NCI-H345 (cell line): ENCODE results near the gene MX2.
"Not testable (repeated sequence)": the region's sequence is repeated elsewhere in the genome, so short reads cannot be mapped to it uniquely, and the experiment has no call there.

ENCODE experiments used
- DNase-seq: peaks from one replicate; lab custom pipeline; 2025; lab: John Stamatoyannopoulos, UW

MX2 gene

DNA sequence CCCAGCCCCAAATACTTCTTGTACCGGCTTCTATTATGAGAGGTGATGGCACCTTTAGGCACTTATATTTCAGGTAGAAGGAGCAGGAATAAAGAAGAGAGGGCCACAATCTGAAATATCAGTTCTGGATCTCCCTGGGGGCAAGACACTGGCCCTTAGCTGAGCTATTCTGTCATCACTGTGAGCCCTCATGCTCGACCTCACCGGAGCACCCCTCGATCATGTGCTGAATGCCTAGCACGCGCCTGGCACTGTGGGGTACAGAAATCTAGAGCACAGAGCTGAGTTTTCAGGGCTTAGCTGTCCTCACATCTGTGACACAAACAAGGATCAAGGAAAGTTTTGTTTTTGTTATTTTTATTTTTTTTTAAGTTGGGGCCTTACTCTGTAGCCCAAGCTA, 56.6 kb downstream of the MX2 start:
- no peak for DNase-seq

DNA sequence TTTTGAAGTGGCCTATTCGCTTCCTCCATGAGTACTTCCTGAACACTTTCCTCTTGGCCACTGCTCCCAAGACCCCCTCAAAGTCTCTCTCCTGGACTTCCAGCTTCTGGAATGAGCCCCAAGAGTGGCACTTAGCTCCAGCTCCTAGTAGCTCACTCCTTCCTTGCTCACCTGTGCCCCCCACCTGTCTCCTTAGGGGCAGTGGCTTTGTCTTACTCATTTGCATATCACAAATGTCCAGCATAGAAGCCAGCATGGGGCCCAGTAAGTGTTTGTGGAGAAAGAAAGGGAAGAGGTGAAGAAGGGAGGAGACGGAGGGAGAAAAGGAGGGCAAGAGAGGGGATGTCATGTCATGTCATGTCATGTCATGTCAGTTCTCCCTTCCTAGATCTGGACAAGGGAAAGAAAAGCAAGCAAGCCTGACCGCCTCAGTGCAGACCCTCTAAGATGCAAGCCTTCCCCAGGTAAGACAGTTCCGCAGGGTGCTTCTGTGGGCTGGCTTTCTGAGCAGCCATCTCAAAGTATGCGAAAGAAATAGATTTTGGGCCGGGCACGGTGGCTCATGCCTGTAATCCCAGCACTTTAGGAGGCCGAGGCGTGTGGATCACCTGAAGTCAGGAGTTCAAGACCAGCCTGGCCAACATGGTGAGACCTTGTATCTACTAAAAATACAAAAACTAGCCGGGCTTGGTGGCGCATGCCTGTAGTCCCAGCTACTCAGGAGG, 57.3 kb downstream of the MX2 start:
- no peak for DNase-seq

DNA sequence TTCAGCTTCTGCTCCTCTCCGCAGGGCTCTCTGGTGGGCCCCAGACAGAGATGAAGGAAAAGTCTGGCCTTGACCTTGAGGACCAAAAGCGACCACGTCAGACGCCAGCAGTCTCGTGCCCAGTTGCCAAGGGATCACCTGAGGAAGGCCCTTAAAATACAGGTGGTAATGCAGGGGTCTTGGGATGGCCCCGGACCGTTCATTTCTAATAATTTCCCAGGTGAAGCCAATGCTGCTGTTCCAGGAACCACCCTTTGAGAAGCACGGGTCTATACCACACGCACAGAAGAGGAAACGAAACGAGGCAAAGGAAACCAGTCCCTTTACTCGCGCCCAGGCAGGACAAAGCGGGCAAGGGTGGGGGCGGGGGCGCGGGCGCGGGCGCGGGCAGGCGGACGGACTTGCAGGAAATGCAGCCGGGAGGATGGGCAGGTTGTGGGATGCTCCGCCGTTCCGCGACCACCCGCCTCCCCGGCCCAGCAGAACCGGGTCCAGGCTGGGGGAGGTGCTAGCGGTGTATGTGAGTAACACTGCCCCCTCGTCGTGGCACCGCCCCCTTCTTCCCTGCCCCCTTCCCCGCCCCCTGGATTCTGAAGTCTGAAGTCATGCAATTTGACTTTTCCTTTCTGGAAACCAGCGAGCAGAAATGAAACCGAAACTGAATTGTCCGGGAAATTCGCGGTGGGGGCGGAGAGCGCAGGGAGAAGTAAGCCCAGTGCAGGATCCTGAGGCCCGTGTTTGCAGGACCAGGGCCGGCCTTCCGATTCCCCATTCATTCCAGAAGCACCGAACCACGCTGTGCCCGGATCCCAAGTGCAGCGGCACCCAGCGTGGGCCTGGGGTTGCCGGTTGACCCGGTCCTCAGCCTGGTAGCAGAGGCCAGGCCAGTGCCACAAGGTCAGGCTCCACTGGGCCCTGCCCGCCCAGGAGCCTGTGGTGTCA, 58.4 kb downstream of the MX2 start:
- peak; percentile 78 for DNase-seq

DNA sequence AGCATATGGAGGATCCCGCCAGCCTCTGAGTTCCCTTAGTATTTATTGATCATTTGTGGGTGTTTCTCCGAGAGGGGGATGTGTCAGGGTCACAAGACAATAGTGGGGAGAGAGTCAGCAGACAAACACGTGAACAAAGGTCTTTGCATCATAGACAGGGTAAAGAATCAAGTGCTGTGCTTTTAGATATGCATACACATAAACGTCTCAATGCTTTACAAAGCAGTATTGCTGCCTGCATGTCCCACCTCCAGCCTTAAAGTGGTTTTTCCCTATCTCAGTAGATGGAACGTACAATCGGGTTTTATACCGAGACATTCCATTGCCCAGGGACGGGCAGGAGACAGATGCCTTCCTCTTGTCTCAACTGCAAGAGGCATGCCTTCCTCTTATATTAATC, 59.2 kb downstream of the MX2 start:
- DNase-seq: not testable (repeated sequence)

DNA sequence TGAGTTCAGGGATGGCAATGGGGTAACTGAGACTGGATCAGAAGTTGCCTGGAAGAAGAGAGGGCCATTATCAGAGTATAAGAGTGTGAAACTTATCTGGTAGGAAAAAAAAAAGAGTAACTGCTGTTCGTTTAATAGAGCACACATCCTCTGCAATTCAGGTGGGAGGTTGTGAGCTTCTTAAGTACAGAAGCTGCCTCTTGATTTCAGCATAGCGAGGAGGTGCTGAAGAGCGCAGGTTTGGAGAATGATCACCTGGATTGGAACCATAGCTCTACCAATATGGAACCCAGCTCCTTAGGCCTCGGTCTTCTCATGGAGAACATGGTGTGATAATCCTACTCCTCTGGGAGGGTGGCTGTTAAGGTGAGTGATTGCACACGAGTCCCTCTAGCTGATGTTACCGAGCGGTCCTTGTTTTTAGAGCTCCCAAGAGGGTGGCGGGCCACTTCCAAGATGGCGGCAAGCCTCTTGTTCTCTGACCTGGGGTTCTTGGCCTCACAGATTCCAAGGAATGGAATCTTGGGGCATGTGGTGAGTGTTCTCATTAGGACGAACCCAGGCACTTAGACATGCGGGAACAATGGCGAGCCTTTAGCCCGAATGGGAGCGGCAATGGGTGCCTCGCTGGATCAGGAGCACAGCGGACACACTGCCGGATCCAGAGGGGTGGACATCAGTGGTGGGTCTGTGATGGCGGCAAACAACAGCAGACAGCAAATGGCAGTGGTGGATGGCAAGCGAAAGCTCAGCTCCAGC, 60.9 kb downstream of the MX2 start:
- DNase-seq: no peak

DNA sequence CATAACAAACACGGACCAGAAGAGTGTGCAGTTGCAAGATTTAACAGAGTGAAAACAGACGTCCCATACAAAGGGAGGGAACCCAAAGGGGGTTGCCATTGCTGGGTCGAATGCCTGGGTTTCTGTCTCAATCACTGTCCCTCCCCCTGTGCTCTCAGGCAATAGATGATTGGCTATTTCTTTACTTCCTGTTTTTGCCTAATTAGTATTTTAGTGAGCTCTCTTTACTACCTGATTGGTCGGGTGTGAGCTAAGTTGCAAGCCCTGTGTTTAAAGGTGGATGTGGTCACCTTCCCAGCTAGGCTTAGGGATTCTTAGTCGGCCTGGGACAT, 61.4 kb downstream of the MX2 start:
- not testable (repeated sequence) for DNase-seq

DNA sequence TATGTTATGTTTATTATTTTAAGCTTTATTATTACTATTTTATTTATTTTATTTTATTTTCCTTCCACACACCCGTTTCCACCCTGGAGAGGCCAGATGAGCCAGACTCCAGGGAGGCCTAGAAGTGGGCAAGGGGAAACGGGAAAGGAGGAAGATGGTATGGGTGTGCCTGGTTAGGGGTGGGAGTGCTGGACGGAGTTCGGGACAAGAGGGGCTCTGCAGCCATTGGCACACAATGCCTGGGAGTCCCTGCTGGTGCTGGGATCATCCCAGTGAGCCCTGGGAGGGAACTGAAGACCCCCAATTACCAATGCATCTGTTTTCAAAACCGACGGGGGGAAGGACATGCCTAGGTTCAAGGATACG, 63.7 kb downstream of the MX2 start:
- no peak for DNase-seq

DNA sequence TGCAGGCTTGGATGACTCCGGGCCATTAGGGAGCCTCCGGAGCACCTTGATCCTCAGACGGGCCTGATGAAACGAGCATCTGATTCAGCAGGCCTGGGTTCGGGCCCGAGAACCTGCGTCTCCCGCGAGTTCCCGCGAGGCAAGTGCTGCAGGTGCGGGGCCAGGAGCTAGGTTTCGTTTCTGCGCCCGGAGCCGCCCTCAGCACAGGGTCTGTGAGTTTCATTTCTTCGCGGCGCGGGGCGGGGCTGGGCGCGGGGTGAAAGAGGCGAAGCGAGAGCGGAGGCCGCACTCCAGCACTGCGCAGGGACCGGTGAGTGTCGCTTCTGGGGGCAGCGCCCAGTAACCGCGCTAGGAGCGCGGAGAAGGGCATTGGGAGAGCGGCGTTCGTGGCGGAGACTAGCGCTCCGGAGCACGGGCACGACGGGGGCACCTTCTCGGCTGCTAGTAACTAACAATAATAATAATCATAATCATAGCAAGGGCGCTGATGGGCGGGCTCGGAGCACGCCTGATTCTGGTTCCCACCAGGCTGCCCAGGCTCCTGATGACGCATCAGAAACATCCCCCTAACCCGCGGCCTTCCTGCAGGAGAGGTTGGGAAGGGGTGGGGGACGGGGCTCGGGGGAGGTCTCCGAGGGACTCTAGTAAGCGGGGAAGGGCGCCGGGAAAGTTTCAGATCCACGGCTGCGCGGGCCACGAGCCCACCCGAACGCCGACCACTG, 64.3 kb downstream of the MX2 start, which contains the start of gene MX1:
TSS of gene MX1 (plus strand) at position 286 of the 722 bp plus-strand sequence. CDS start 5,832 bp downstream, outside the sequence.
- no peak for DNase-seq

DNA sequence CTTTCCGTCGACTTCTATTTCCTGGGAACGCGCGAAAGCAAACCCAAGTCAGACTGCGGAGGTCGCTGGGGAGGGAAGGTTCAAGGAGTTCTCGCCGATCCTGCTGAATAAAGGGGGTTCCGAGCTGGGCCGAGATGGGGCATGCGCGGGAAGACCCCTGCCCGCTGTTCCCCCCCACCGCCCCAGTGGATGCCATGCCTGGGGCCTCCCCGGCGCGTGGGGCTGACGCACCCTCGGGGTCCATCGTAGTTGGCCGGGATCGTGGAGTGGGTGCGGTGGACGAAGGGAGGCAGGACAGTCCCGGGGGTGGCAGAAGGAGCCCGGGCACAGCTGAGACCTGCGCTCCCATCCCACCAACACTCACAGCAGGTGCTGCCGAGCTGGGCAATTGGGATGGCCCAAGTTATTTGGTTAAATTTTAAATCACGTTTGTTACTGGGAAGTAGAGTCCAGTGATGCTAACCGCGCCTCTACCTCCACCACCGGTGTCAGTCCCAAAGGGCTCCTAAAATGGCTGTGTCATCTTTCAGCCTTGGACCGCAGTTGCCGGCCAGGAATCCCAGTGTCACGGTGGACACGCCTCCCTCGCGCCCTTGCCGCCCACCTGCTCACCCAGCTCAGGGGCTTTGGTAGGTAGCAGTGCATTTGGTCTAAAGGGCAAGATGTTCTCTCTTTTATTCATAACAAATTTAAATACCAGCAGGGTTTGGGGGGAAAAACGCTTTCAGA, 65.0 kb downstream of the MX2 start:
- no peak for DNase-seq

DNA sequence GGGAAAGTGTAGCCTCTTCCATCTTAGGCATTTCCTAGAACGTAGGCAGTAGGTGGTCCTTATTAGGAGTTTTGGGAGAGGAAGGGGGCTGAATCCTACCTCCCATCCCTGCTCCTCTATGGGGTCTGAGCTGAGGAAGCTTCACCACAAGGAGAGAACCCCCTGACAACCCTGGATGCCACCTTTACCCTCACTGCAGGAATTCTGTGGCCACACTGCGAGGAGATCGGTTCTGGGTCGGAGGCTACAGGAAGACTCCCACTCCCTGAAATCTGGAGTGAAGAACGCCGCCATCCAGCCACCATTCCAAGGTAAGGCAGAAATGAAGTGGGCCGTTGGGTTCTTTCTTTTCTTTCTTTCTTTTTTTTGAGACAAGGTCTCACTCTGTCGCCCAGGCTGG, 65.7 kb downstream of the MX2 start:
- no peak for DNase-seq

DNA sequence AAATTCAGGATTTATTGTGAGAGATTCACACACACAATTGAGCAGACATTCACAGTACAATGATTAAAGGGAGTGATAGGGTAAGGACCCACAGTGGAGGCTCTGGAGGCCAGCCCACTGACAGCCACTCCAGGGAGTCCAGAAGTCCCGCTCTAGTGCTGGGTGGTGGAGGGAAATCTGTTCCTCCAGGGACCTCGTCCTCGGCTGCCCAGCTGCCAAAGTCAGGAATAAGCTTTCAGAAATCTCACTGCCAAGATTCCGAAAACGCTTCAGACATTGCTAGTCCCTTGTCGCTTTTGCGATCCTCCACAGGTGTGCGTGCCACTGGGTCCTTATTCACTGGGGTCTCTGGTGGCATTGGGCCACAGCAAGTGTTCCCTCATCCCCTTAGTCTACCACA, 66.5 kb downstream of the MX2 start:
- DNase-seq: no peak

DNA sequence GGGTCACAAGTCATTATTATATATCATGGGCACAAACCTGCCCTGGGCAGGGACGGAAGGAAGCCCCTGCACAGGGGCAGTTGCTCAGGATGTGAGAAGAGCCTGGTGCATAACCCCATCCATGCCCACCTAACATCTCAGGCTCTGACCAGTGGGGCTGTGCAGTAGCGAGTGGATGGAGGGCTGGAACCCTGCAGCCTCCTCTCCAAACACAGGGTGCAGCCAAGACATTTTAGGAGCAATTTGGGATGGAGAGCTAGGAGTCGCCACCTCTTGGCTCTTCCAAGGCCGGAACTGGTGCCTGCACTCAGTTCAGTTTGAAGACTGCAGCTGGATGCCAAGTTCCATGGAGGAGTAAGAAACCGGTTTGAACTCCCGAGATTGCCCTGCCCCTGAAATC, 67.0 kb downstream of the MX2 start:
- no peak for DNase-seq

DNA sequence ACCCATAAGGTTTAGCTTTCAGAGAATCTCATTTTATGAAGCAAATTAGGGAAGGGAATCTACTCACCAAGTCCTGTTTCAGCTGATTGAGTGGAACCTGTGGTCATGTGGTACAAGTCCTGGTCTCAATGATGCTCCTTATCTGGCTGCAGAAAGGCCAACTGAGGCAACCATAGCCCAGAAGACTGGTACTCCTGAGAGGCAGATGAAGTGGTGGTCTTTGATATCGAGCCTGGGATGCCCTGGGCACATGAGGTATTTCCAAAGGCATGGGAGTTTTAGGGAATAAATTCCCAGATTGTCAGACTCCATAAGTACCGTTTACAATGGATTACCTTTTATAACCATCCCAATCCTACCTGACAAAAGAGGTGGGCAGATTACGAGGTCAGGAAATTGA, 67.5 kb downstream of the MX2 start:
- no peak for DNase-seq

DNA sequence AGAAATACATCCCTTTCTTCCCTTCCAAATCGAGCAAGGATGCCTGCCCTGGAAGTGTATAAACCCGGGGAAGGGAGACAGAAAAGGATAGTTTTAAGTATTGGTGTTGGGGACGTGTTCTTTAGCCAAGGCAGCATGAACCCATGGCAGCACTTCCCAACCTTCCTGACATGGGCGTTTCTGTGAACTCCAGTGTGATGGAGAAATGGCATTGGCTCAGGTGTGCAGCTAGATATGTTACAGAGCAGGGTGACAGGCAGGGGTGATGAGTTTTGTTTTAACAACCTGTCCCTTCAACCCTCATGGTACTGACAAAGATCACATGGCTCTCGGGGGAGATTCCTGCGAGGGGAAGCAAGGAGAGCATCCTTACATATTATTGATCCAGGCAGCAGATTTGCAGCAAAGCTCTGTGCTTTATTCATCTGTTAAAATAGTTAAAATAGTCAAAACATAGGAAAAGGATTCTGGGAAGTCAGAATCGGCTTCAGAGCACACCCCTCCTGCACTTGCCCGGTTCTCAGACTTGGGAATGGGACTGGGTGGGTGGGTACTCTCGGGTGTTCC, 68.2 kb downstream of the MX2 start:
- no peak for DNase-seq

DNA sequence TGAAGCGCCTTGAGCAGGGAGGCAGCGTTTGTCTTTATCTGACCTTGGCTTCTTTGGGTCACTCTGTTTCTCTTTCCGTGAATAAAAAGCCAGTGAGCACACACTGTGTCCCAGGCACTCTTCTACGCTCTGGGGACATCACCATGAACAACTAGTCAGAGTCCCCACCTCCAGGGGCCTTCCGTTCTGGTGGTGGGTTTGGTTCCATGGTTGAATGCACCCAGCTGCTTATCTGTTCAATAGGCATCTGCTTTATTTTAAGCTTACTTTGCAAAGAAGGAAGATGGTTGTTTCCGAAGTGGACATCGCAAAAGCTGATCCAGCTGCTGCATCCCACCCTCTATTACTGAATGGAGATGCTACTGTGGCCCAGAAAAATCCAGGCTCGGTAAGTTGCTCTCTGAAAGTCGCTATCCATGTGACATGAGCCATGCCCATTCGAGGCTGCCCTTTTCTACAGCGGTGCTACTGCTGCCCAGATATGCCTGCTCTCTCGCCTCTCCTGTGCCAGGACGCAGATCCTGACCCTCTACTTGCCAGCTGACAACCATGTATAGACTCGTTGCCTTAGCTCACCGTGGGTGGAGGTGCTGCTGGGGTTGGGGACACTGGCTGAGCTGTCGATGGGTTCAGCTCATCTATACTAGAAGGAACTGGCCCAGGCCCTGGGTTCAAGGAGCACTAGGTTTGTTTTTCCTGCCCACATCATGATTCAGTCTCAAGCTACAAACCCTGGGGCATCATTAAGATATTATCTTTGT, 70.1 kb downstream of the MX2 start:
- DNase-seq: no peak

DNA sequence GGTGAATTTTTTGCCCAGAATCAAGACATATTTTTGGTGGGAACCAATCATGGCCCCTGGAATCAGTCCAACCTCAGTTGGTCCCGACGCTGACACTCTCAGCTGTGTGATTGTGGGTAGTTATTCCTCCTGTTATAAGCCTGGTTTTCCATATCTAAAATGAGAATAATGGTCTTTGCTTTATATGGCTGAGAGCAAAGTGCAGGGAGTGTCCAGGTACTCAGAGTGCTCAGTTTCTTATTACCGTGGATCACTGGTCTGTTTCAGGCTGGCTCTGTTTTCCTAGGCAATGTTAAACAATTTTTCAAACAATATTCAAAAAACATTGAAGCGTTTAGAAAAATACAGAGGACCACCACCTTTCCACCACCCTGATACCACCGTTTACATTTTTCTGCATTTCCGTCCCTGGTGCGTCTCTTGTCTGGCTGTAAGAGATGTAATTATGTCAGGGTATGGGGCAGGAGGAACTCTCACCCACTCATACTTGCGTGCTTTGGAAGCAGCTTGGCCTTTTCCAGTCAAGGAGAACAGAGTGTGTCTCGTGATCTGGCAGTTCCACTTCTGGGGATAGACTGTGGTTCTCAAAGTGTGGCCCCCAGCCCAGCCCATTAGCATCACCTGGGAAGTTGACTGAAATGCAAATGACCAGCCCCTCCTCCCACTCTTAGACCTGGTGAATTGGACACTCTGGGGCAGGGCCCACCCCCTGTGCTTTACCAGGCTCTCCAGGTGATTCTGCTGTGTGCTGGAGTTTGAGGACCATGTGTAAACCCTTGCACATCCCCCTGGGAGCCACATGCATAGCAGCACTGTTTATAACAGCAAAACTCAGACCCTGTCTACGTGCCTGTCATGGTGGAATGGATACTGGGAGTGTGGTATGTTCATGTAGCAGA, 71.0 kb downstream of the MX2 start:
- no peak for DNase-seq

DNA sequence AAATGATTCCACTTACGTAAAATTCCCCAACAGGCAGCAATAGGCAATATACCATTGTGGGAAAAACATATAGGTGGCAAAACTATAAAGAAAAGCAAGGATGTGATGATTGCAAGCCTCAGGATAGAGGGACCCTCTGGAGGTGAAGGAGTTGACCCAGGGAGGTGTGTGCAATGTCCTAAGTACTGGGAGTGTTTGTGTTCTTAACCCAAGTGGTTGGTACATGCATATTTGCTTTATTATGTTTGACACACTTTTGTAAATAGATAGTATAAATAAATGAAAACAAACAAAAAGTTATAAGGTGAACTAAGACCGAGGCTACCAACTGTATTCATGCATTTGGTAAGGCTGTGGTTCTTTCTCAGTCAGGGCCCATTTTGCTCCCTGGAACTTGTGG, 71.7 kb downstream of the MX2 start:
- DNase-seq: no peak

DNA sequence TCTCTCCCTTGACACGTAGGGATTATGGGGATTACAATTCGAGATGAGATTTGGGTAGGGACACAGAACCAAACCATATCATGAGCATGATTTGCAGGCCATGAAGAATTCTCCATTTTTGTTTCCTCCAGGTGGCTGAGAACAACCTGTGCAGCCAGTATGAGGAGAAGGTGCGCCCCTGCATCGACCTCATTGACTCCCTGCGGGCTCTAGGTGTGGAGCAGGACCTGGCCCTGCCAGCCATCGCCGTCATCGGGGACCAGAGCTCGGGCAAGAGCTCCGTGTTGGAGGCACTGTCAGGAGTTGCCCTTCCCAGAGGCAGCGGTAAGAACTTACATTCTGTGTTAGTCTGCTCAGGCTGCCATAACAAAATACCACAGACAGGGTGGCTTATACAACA, 73.9 kb downstream of the MX2 start:
- no peak for DNase-seq

DNA sequence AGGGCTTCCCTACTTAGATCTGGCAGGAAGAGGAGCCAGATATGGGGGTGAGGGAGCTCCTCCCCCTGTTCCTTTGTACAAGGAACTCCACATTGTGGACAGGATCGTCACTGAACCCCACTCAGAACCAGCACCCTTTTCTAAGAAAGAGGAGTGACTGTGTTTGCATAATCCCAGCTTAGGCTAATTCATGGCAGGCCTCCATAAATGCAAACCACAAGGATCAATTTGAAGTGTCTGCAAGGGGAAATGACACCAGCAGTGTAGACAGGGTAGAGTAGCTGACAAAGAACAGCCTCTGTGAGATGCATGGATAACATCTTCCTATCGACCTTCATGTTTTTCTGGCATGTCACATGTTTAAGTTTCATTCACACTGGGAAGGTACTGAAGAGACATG, 75.9 kb downstream of the MX2 start:
- DNase-seq: no peak
